Mucosa of stomach (tissue), 1 donor: ENCODE data around the gene BLOC1S1.

ENCODE experiments used
- H3K27me3 ChIP-seq: one replicate; pipeline ENCODE4 v1.7.0; 2013; ENCODE audit warnings: mild to moderate bottlenecking, low read length; ENCODE audit not compliant: control insufficient read depth, insufficient read depth
- H3K36me3 ChIP-seq: one replicate; pipeline ENCODE4 v1.7.0; 2013; ENCODE audit warnings: low read length; ENCODE audit not compliant: control insufficient read depth, insufficient read depth
- H3K4me1 ChIP-seq: one replicate; pipeline ENCODE4 v1.7.0; 2013; ENCODE audit warnings: mild to moderate bottlenecking, low read length; ENCODE audit not compliant: control insufficient read depth, insufficient read depth
- H3K4me3 ChIP-seq: one replicate; pipeline ENCODE4 v1.7.0; 2013; ENCODE audit warnings: low read length
- H3K9ac ChIP-seq: one replicate; pipeline ENCODE4 v1.7.0; 2013; ENCODE audit warnings: mild to moderate bottlenecking, low read length, moderate library complexity
- H3K9me3 ChIP-seq: one replicate; pipeline ENCODE4 v1.7.0; 2013; ENCODE audit warnings: mild to moderate bottlenecking, low read length, moderate library complexity; ENCODE audit not compliant: control insufficient read depth
- donor health status: Pancreatic carcinoma.

BLOC1S1 gene

DNA sequence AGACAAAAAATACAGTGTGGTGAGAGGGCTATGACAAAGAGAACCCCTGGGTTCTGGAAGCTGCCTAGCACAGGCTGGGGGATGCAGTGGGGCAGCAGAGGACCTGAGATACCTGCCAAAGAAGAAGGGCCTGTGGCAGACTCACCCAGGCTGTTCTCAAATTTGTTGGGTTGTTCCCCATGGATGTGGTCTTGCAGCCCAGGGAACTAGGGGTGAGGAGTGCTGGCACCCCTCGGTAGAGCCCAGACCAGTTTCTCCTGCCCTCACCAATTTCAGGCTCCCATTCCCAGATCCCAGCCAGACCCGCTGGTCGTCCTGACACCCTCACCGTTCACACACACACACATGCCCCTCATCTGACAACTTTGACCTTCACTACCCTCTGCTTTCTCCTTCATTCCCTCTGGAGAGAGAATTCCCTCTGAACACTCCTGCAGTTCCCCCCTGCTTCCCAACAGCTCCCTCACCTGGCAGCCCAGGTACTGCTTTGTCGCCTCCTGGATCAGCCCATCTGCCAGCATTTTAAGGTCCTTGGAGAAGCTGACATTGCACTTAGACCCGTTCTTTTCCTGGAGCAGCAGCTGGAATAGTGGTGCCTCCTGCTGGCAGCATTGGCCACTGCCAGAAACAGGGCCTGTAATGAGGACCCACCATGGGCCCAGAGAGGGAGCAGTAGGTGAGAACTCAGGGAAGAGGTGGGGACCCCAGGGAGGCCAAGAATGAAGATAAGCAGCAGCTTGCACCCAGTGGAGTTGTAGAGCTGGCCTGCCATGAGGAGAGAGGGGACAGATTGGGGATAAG is 21.1 kb downstream of the BLOC1S1 start:
- peaks cover 4% of the 10 kb centered on the region for H3K27me3 ChIP-seq
- H3K4me1 ChIP-seq: peaks cover 14% of the 10 kb centered on the region
- H3K4me3 ChIP-seq: no peak overlapping the region
- H3K36me3 ChIP-seq: no peaks in the 10 kb centered on the region
- H3K9ac ChIP-seq: no peak overlapping the region
- H3K9me3 ChIP-seq: no peaks in the 10 kb centered on the region

DNA sequence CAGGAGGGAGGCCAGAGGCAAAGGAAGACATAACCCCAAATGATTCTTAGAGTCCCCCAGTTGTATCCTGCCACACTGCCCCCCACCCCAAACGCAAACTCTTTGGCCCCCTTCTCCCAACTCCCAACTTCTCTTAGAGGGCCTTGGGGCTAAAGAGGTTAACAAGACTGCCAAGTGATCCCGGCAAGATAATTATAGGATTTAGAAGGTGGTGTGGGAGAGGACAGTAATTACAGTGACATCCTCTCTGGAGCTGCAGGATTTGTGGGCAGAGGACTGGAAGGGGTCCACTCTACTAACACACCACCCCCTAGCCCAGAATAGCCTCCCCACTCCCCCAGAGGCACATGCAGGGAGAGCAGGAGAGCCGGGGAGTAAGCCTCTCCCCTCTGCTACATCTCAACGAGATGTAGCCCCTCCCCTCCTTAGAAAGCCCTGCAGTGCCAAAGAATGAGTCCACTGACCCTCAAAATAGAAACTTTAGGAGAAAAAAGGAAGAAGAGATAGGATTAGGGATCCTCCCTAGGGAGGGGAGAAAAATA is 21.8 kb downstream of the BLOC1S1 start:
- no peaks in the 10 kb centered on the region for H3K9me3 ChIP-seq
- peaks cover 9% of the 10 kb centered on the region for H3K27me3 ChIP-seq
- H3K9ac ChIP-seq: peak overlapping the region; percentile 48
- H3K36me3 ChIP-seq: no peaks in the 10 kb centered on the region
- H3K4me3 ChIP-seq: no peak overlapping the region
- H3K4me1 ChIP-seq: peaks cover 16% of the 10 kb centered on the region

DNA sequence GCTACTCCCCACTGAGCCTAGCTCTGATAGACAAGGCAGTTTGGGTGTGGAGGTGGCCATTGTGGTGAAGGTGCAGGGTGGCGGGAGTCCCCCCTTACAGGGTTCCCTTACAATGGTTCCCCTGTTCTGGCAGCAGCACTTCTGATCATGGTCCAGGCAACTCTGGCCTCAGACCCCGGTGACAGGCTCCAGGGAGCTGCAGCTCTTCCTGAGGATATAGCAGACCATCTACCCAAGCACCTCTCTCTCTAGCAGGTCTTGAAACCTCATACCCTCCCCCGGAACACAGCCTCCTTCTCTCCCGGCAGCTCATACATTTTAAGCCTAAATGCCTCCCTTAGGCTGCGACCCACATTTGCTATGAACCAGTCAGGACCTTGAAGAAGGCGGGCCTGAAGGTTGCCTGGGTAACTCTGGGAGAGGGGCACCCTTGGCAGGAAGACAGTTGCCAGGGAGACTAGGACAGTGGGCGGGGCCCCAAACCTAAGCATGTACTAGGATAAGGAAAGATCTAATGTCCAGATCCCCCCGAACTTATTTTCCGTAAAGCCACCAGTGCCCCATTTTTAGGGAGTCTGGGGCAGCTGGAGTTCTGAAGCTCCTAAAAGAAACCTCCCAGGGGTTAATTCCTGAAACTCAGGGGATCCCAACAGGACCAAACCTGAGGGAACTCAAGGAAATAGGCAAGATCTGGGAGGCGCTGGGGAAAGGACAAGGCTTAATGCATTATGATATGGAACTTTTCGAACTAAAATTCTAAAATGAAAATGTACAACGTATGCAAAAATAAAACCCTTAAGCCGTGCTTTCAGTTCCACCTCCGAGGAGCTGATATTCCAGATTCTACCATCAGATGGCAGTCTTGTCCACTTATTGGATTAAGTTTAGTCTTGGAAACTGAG is 22.5 kb downstream of the BLOC1S1 start:
- H3K36me3 ChIP-seq: no peaks in the 10 kb centered on the region
- H3K27me3 ChIP-seq: peaks cover 11% of the 10 kb centered on the region
- peak overlapping the region; percentile 10 for H3K4me3 ChIP-seq

GRCh38 chr12:55739025-55739378 is 23.2 kb downstream of the BLOC1S1 start:
- H3K9me3 ChIP-seq: no peaks in the 10 kb centered on the region
- H3K27me3 ChIP-seq: peaks cover 13% of the 10 kb centered on the region
- peaks cover 22% of the 10 kb centered on the region for H3K4me1 ChIP-seq
- no peaks in the 10 kb centered on the region for H3K36me3 ChIP-seq
- no peak overlapping the region for H3K4me3 ChIP-seq
- no peak overlapping the region for H3K9ac ChIP-seq

More for the DNA sequence above, 22.5 kb downstream of the BLOC1S1 start:
- Histone ChIP-seq H3K4me1 (peaks cover 17% of the 10 kb centered on the region), H3K9me3 (no peaks in the 10 kb centered on the region), H3K9ac (peak overlapping the region; percentile 48)

DNA sequence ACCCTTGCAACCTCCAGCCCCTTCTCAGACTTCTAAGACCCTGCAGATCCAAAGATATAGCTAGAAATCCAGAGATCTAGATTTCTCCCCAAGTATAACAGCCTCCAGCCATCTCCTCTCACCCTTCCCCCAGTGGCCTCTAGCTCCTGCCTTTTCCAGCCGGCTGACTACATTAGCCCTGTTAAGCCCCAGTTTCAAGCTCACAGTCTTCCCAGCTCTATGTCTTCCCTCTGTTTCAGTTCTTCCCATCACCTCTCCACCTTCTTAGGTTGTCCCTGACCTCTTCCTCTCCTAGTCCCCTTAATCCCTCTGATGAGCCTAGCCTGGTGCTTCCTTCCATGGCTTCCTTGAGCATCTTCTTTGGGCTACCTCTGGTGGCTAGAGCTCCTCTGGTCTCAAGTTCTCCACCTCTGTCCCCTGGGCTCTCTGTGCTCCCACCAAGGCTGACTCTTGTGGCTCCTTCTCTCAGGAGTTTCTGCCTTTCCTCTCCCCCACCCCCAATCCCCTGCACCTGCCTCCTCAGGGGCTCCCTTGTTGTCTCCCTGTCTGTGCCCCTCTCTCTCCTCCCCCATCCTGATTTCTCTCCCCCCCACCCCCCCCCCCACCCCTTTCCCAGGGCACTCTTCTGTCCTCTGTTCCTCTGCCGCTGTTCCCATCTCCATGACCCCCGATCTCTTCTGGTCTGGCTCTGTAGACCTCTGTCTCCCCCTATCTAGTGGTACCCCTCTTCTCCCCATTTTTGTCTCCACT is 26.3 kb downstream of the BLOC1S1 start:
- no peak overlapping the region for H3K9ac ChIP-seq

GRCh38 chr12:55742719-55743405 is 27.0 kb downstream of the BLOC1S1 start, which contains the start of gene GDF11:
Gene GDF11 (plus strand): TSS chr12:55743122. CDS start chr12:55743317, 195 bp downstream.
- Histone ChIP-seq H3K36me3 (no peaks in the 10 kb centered on the region), H3K9me3 (no peaks in the 10 kb centered on the region), H3K4me3 (no peak within 1 kb of the TSS), H3K4me1 (peaks cover 19% of the 10 kb centered on the region), H3K27me3 (peaks cover 21% of the 10 kb centered on the region), H3K9ac (peak within 1 kb of the TSS; percentile 46)

More for the DNA sequence above, 26.3 kb downstream of the BLOC1S1 start:
- Histone ChIP-seq H3K9me3 (no peaks in the 10 kb centered on the region), H3K27me3 (peaks cover 21% of the 10 kb centered on the region), H3K4me1 (peaks cover 23% of the 10 kb centered on the region), H3K4me3 (no peak overlapping the region), H3K36me3 (no peaks in the 10 kb centered on the region)

GRCh38 chr12:55743406-55744339 is 27.8 kb downstream of the BLOC1S1 start:
- Histone ChIP-seq H3K9ac (peak overlapping the region; percentile 43), H3K4me1 (peaks cover 13% of the 10 kb centered on the region)

GRCh38 chr12:55744340-55745030 is 28.6 kb downstream of the BLOC1S1 start:
- H3K36me3 ChIP-seq: no peaks in the 10 kb centered on the region
- H3K9ac ChIP-seq: peak overlapping the region; percentile 43
- H3K4me3 ChIP-seq: no peak overlapping the region
- H3K9me3 ChIP-seq: no peaks in the 10 kb centered on the region
- peaks cover 21% of the 10 kb centered on the region for H3K27me3 ChIP-seq
- H3K4me1 ChIP-seq: peaks cover 13% of the 10 kb centered on the region

More at GRCh38 chr12:55743406-55744339, 27.8 kb downstream of the BLOC1S1 start:
- no peaks in the 10 kb centered on the region for H3K9me3 ChIP-seq
- peaks cover 21% of the 10 kb centered on the region for H3K27me3 ChIP-seq
- H3K4me3 ChIP-seq: no peak overlapping the region
- H3K36me3 ChIP-seq: no peaks in the 10 kb centered on the region

DNA sequence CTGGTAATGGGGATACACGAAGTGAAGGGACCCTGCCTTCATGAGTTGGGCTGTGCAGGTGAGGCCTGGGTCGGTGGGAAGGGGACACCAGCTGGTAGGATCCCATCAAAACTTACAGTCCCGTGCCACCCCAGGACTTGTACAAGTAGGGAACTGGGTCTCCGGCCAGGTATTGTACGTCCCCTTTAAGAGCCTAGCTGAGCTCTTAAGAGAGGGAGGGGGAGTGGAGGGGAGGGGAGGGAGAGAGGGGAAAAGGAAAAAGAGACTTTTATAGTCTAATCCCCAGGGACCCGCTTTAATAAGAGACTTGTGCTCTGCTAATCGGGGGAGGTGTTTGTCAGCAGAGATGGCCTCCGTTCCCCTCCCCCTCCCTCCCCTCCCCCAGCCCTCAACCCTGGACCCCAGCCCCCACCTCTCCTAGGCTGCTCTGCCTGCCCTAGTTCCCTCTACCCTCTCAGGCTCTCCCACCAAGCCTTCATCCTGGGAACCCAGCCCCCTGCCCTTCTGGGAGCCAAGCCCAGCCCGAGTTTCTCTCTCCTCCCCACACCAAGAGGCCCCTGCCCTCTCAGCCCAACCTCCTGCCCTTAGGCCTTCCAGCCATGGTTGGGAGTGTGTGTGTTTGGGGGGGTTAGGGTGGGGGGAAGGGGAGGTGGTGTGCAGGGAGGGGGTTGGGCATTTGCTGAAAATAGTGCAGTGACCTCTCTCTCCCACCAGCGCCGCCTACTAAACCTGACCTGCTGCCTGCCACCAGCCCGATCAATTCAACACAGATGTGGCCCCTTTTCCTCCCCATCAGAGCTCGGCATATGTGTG is 29.7 kb downstream of the BLOC1S1 start:
- Histone ChIP-seq H3K36me3 (no peaks in the 10 kb centered on the region), H3K4me1 (peaks cover 13% of the 10 kb centered on the region), H3K9me3 (no peaks in the 10 kb centered on the region), H3K27me3 (peaks cover 21% of the 10 kb centered on the region), H3K4me3 (no peak overlapping the region), H3K9ac (no peak overlapping the region)
